NCI-H774 (cell line): ENCODE results near the gene ANGPTL2.

Source experiments
- DNase-seq: peaks from one replicate; lab custom pipeline; 2025; lab: John Stamatoyannopoulos, UW

ANGPTL2 gene

DNA sequence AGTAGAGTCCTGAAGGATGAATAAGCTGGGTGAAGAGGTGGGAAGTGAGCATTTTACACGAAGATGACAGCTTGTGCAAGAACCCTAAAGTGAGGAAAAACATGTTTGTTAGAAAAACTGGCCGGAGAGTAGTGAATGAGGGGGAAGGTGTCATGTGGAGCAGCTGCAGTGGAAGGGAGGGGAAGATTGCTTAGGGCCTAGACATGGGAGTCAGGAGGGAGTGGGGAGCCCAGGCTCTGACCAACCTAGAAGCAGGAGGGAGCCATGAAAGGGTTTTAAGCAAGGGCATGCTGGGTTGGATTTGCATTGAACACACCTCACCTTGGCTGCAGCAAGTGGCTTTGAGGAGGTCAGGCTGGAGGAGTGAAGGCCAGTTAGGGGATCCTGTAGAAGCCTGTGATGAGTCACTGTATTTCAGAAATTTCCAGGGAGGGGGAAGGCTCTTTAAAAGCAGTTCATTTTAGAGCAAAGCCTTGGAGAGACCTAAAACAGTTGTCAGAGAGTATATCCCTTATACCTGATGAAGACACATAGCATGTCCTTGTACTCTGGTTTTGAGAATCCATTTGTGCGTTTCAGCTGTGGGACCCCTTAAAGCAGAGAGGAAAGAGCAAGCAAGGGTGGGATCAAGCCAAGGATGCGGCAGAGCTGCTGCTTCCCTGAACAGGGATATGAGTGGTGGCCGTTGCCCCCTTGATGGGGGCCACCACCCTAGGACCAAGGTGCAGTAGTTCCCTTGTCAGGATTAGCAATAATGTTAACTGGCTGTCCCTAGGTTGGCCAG lies 45.4 kb downstream of the ANGPTL2 start:
- no peak for DNase-seq

DNA sequence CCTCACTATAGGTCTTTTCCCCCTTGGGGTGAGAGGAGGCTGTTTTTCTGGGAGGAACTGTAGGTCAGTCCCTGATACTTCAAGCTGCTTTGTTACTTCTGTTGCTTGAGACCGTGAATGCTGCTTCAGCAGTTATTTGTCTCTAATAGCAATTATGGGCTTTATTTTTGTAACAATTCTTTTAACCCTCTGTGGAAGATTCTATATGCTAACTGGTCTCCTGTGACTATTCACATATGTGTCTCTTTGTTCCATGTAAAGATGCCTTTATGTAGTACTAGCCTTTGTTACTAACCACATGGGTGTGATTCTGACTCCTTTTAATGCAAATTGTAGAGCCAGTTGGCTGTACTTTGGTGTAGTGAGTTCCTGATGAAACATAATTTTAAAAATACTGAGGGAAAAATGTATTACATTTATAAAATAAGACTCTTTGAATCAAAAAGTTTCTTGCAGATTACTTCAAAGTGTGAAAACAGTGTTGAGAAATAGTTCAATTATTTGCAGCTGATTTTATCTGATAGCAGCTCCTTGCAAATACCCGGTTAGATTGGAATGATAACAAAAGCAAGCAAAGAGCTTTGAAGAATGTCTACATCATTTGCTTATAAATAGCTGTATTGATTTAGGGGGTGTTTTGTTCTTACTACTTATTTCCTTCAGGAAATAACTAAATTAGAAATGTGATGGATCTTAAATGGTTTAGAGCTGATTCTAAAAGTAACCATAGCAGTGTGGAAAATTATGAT lies 46.6 kb downstream of the ANGPTL2 start:
- DNase-seq = no peak

DNA sequence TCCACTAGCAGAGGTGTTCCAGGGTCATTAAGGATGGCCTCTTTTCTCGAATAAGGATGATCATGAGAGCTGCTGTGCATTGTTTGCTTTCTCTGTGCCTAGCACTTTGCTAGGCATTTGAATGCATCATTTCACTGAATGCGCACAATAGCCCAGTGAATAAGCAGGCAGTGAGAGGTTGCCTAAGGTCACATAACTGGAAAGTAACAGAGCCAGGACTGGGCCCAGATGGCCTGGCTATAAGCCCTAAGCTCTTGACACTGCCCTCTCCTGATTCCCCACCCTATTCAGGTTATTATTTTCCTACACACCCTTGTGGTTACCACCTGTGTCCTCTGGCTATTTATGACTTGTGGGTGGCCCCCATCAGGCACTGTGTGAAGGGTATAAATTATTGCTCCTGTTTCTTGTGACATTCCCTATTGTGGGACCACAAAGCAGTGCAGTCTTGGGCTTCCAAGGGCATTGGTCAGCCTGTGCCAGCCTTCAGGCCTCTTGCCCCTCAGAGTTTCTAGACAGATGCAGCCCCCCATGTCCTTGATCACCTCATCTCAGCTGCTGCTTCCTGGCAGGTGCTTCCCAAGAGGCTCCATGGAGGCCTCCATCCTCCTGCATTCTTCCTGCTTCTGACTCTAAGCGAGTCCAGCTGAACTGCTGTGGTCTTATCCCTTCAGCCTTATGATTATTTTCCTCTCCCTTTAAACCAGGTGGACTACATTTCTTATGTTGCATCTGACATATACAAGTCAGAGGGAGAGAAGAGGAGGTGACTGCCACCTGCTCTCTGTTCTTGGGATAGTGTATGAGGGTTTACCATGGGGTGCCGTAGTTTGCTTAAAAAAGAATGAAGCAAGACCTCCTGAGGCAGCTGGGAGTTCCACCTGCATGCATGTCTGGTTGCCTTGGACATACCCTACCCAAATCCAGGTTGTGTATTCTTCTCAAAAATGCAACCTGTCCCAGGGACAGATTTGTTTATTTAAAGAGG lies 47.6 kb downstream of the ANGPTL2 start:
- peak; percentile 86 for DNase-seq

- DNase-seq = no peak
Observed at GRCh38 chr9:127067603-127068220, 54.7 kb downstream of the ANGPTL2 start.

- no peak for DNase-seq
Observed at GRCh38 chr9:127066851-127067136, 55.6 kb downstream of the ANGPTL2 start.

DNA sequence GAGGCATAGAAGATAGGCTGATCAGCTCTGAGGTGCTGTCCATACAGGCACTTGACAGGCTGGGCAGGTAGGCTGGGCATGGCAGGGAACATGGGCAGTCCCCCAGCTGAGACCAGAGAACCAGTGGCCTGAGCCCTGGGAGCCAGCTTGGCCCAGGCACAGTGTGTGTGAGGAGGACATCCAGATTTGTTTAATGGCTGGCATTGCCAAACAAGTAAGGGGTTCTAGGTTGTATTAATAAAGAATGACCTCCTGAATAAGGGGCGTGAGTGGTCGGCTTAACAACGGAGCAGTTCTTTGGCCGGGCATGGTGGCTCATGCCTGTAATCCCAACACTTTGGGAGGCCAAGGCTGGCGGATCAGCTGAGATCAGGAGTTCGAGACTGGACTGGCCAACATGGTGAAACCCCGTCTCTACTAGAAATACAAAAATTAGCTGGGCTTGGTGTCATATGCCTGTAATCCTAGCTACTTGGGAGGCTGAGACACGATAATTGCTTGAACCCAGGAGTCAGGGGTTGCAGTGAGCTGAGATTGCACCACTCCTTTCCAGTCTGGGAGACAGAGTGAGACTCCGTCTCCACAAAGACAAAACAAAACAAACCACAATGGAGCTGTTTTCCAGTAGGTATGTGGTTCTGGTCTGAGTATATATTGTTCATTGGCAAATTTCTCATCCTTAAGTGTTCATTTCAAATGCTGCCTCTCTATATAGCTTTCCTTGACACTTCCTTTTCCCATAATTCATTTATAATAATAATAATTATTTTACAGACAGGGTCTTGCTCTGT lies 56.2 kb downstream of the ANGPTL2 start:
- DNase-seq = no peak

DNA sequence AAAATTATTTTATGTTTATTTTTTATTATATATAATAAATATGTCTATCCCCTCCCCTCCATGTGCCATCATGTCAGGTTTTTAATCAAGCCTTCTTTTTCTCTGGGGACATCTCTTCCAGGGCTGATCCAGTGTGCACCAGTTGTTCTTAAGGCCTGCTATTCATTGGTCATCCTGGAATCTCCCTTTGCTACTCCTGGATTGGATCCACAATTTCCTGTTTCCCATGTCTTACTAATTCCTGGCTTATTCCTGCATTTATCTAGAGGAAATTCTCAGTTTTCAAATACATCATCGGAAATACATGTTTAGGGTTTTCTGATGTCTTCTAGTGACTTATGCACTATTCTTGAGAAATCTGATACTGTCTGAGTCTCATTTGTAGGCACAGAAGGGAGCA lies 56.8 kb downstream of the ANGPTL2 start:
- no peak for DNase-seq

DNA sequence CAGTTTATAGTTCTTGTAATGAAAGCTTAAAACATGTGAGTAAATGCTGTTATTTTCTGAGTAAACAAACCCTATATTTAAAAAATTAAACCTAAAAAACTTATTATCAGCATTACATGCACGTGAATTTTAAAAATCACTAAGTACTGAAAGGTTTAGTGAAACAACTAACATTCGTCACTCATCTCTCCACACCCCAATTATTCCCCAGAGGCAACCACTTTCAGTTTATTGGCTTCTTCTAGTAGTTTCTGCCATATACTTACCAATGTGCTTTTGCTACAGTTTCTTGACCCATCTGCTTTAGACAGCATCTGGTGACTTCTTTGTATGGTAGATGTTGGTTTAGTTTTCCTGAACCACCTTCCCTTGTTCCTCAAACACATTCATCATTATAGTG lies 58.1 kb downstream of the ANGPTL2 start:
- no peak for DNase-seq

- DNase-seq = no peak
Observed at GRCh38 chr9:127061411-127061810, 61.0 kb downstream of the ANGPTL2 start.

- no peak for DNase-seq
Observed at GRCh38 chr9:127059765-127060361, 62.6 kb downstream of the ANGPTL2 start.

DNA sequence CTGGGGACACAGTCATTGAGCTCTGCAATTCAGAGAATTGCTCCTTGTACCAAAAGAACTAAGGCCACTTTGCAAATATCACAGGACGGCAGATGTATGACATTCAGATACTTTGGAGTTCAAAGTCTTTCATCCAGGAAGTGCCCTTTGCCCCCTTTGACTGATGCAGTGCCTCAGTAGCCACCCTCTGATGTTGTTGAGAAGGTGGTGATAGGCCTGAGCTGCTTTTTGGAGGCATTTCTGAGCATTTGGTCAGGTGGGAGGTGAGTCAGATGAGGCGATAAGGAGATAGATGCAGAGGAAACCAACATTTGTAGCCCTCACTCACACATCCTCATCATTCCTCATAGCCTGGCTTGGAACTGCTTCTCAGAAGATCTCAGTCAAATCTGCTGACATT lies 63.4 kb downstream of the ANGPTL2 start:
- DNase-seq = no peak

DNA sequence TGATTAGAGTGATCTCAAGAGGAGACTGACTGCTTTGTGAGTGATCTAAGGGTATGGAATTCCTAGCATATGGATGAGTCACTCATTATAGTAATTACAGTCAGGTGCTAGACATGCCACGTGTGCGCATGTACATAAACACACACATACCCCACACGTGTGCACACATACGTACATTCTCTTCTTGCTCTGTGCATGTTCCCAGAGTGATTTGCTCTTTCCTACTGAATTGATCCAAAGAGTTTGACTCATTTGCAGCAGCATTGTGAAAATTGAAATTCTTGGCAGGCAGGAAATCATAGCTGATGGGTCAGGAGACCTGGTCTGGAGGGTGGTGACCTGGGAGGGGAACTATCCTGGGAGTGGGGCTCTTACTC lies 63.8 kb downstream of the ANGPTL2 start:
- no peak for DNase-seq

DNA sequence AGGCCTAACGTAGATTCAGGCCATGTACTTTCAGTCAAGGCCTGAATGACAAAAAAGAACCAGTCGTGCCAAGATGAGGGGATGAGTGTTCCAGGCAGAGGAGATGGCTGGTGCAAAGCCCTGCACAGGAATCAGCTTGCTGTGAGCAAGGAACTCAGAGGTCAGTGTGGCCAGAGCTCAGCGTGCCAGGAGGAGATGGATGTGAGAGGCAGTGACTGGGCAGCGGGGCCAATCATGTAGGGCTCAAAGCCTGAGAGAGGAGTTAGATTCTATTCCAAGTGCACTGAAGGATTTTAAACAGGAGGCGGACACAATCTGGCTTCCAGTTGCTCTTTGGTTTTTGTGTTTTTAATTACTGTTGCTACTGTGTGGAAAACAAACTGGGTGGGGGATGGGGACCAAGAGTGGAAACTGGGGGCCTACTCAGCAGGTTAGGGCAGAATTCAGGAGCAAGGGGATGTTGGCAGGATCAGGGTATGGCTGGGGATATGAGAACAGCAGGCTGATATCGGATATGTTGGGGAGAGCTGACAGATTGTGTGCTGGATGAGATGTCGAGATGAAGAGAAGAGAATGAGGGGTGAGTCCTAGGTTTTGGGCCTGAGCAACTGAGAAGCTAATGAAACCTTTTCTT lies 64.3 kb downstream of the ANGPTL2 start:
- DNase-seq = no peak

DNA sequence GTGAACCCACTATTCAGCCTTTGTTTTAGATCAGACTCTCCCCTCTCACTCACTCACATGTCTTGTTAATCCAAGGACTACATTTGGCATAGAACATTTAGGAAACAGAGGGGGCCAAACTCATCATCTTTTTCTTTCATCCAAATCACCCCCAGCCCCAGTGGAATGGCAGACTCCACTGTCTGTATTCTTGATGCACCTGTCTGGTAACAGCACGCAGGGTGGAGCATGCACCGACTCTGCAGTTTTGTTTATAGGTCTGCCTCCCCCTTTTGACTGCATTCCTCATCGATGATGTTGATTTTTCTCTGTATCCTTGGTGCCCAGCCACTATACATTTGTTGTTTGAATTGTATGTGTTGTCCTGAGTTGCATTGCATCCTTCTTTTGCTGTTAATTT lies 66.0 kb downstream of the ANGPTL2 start:
- DNase-seq = no peak

GRCh38 chr9:127055745-127056402 lies 66.6 kb downstream of the ANGPTL2 start:
- no peak for DNase-seq

DNA sequence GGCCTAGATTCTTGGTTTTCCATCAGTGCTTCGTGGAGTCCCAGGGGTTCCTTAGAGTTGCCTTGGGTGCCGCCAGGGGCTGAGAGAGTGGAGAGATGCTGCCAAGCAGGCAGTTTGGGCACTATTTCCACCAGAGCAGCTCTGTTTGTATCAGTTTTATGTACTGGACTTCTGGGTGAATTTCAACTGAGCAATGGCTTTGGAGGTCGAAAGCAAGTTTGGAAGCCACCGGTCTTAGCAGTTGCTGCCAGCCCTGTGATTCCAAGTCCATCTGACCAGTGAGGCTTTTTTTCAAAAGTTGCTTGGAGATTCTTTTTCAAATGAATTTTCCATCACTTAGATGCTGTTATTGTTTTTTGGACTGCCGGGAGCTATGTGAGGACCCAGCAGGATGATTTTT lies 68.5 kb downstream of the ANGPTL2 start:
- DNase-seq = no peak

DNA sequence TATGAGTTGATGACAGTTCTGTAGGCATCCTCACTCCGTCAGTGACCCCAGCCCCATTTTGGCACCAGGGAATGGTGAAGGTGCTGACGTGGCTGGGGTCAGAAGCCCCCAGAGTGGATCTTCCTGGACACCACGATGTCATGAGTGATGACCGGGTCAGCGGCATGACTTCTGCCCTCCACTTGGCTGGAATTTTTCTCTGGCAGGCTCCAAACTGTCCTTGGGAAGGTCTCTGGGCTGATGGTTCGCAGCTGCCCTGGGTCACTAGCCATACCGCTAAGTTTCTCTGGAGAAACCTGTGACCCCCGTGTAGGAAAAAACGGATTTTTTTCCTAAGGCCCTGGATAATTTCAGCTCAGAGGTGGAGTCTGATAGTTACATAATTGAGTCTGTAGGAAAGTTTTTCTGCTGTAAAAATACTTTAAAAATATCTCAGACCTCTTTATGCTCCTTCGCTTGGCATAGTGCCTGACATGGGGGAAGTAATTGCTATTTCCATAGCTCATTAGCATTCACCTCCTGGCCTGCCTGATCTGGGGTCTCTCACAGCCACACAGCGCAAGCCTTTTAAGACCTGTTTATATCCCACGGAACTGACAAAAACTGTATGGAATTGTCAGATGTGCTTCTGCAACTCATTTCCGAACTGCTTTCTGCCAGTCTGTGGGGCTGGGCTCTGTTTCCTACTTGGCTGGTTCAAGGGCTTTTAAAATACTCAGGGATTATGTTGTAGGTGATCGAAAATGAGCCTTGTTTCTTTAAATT lies 69.2 kb downstream of the ANGPTL2 start:
- no peak for DNase-seq

- DNase-seq = no peak
Observed at GRCh38 chr9:127051881-127052595, 70.4 kb downstream of the ANGPTL2 start.
